ENCODE measurements around the gene MMRN1.

Gene MMRN1

GRCh38 chr4:89909889-89910288 is 15.2 kb downstream of the MMRN1 start:
- DNase-seq: no peak

GRCh38 chr4:89913623-89914022 is 19.0 kb downstream of the MMRN1 start:
- DNase-seq: no peak

GRCh38 chr4:89914609-89915550 is 20.2 kb downstream of the MMRN1 start:
- peak; percentile 40 for DNase-seq

- DNase-seq: no peak
Observed at GRCh38 chr4:89915937-89916336, 21.3 kb downstream of the MMRN1 start.

GRCh38 chr4:89922848-89923416 is 28.3 kb downstream of the MMRN1 start:
- DNase-seq: no peak

- no peak for DNase-seq
Observed at GRCh38 chr4:89928838-89929237, 34.2 kb downstream of the MMRN1 start.

- no peak for DNase-seq
Observed at GRCh38 chr4:89929425-89930159, 34.9 kb downstream of the MMRN1 start.

- peak; percentile 13 for DNase-seq
Observed at GRCh38 chr4:89939546-89939945, 44.9 kb downstream of the MMRN1 start.

- DNase-seq: no peak
Observed at GRCh38 chr4:89939994-89940393, 45.3 kb downstream of the MMRN1 start.

GRCh38 chr4:89942811-89943210 is 48.2 kb downstream of the MMRN1 start:
- no peak for DNase-seq

GRCh38 chr4:89949782-89950387 is 55.2 kb downstream of the MMRN1 start:
- DNase-seq: peak; percentile 68

- no peak for DNase-seq
Observed at GRCh38 chr4:89952458-89952857, 57.8 kb downstream of the MMRN1 start.

- peak; percentile 12 for DNase-seq
Observed at GRCh38 chr4:89954906-89955695, 60.4 kb downstream of the MMRN1 start.

GRCh38 chr4:89957046-89957926 is 62.6 kb downstream of the MMRN1 start:
- DNase-seq: no peak

GRCh38 chr4:89981789-89982334 is 87.2 kb downstream of the MMRN1 start:
- DNase-seq: no peak

- no peak for DNase-seq
Observed at GRCh38 chr4:89988268-89988667, 93.6 kb downstream of the MMRN1 start.

GRCh38 chr4:89992744-89993143 is 98.1 kb downstream of the MMRN1 start:
- DNase-seq: no peak

GRCh38 chr4:89994176-89994873 is 99.7 kb downstream of the MMRN1 start:
- DNase-seq: no peak

GRCh38 chr4:89995006-89995405 is 100.4 kb downstream of the MMRN1 start:
- no peak for DNase-seq

GRCh38 chr4:89995814-89996213 is 101.2 kb downstream of the MMRN1 start:
- DNase-seq: no peak
